Measurements from ENCODE around the gene USE1.

The USE1 gene

GRCh38 chr19:17209126-17210036, 5.8 kb upstream of the USE1 start:
- peaks cover 5% of the 10 kb centered on the region for H3K36me3 ChIP-seq (ENCODE audit: control insufficient read depth, insufficient read depth, low read length)
- H3K9ac ChIP-seq (ENCODE audit: low read length), result no peak overlapping the region
- H3K4me3 ChIP-seq (ENCODE audit: low read length), result no peak overlapping the region
- no peaks in the 10 kb centered on the region for H3K27me3 ChIP-seq (ENCODE audit: control insufficient read depth, insufficient read depth, low read length)
- H3K4me1 ChIP-seq (ENCODE audit: control insufficient read depth, insufficient read depth, low read length), result peaks cover 13% of the 10 kb centered on the region
- H3K9me3 ChIP-seq (ENCODE audit: control insufficient read depth, low read length), result no peaks in the 10 kb centered on the region

- H3K4me3 ChIP-seq (ENCODE audit: low read length), result no peak overlapping the region
- no peak overlapping the region for H3K9ac ChIP-seq (ENCODE audit: low read length)
- no peaks in the 10 kb centered on the region for H3K27me3 ChIP-seq (ENCODE audit: control insufficient read depth, insufficient read depth, low read length)
- peaks cover 5% of the 10 kb centered on the region for H3K36me3 ChIP-seq (ENCODE audit: control insufficient read depth, insufficient read depth, low read length)
- H3K9me3 ChIP-seq (ENCODE audit: control insufficient read depth, low read length), result no peaks in the 10 kb centered on the region
- peaks cover 16% of the 10 kb centered on the region for H3K4me1 ChIP-seq (ENCODE audit: control insufficient read depth, insufficient read depth, low read length)
Measured at GRCh38 chr19:17210296-17210695, 4.9 kb upstream of the USE1 start.

GRCh38 chr19:17211547-17212446, 3.4 kb upstream of the USE1 start:
- Histone ChIP-seq H3K9ac (ENCODE audit: low read length) (no peak overlapping the region), H3K4me3 (ENCODE audit: low read length) (no peak overlapping the region), H3K27me3 (ENCODE audit: control insufficient read depth, insufficient read depth, low read length) (no peaks in the 10 kb centered on the region), H3K9me3 (ENCODE audit: control insufficient read depth, low read length) (no peaks in the 10 kb centered on the region), H3K4me1 (ENCODE audit: control insufficient read depth, insufficient read depth, low read length) (peaks cover 19% of the 10 kb centered on the region), H3K36me3 (ENCODE audit: control insufficient read depth, insufficient read depth, low read length) (peaks cover 5% of the 10 kb centered on the region)

DNA sequence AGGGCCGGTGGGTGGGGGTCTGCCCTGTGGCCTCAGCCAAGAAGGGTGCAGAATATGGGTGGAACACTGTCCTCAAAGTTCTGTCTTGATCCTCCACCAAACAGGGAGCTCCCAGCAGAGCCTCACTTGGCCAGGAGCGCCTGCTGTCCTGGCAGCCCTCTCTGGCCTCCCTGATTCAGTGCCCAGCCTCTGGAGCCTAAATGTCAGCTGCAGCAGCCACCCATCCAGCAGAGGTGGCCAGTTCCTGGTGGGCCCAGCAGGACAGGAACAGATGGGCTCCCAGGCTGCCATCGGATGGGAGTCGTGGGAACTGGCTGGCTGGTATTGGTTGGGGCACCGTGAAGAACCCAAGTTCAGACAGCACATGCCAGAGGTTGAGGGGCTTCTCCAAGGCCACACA, 1.8 kb upstream of the USE1 start:
- Histone ChIP-seq H3K27me3 (ENCODE audit: control insufficient read depth, insufficient read depth, low read length) (no peaks in the 10 kb centered on the region), H3K36me3 (ENCODE audit: control insufficient read depth, insufficient read depth, low read length) (peaks cover 5% of the 10 kb centered on the region), H3K4me3 (ENCODE audit: low read length) (no peak overlapping the region), H3K9me3 (ENCODE audit: control insufficient read depth, low read length) (no peaks in the 10 kb centered on the region), H3K9ac (ENCODE audit: low read length) (no peak overlapping the region), H3K4me1 (ENCODE audit: control insufficient read depth, insufficient read depth, low read length) (peaks cover 19% of the 10 kb centered on the region)

DNA sequence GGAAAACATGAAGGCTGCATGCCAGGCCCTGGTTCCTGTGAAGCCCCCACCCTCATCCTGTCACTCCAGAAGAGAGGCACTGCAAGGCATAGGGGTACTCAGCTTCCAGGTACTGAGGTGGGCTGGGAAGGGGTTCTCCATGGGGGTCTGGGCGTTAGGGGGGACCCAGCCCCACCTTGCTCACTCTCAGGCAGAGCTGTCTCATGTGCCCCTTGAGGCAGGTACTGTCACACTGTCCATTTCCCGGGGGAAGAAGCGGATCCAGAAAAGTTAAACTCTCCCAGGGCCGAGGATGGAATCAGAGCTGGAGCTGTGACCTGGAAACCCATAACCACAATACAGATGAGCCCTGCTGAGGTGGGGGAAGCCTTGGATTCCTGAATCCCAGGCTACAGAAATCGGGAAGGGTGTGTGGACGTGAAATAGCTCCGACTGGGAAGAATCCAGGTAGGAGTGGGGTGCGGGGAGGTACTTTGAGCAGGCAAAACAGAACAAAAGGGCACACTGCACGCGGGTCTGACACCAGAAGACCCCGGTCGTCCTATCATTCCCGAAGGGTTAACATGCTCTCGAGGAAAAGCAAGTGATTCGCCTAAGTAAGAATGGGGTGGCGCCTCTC, 540 bp upstream of the USE1 start:
- Histone ChIP-seq H3K27me3 (ENCODE audit: control insufficient read depth, insufficient read depth, low read length) (no peaks in the 10 kb centered on the region), H3K36me3 (ENCODE audit: control insufficient read depth, insufficient read depth, low read length) (peaks cover 5% of the 10 kb centered on the region)

DNA sequence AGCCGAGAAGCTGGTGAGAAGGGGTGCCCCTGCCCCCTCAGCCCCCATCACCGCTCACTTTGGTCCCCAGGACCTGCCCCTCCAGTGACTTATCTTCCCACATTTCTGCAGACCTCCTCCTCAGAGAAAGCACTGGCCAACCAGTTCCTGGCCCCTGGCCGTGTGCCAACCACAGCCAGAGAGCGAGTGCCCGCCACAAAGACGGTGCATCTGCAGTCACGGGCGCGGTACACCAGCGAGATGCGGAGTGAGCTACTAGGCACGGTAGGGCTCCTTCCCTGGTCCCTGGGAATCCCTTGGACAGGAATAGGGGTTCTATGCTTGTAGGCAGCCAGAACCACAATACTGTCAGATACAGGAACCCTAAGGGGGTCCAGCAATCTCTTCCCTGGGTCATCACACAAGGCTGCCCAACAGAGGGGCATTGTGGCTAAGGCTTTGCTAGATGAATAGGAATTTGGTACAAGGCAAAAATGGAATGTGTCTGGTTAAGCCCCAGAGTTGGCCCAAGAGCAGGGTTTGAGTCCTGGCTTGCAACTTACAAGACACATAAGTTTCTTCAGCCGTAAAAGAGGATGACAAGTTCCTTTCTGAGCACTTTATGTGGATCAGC, 1.0 kb downstream of the USE1 start:
- Histone ChIP-seq H3K4me3 (ENCODE audit: low read length) (peak overlapping the region; percentile 63), H3K27me3 (ENCODE audit: control insufficient read depth, insufficient read depth, low read length) (no peaks in the 10 kb centered on the region), H3K9ac (ENCODE audit: low read length) (peak overlapping the region; percentile 91), H3K36me3 (ENCODE audit: control insufficient read depth, insufficient read depth, low read length) (no peaks in the 10 kb centered on the region), H3K9me3 (ENCODE audit: control insufficient read depth, low read length) (no peaks in the 10 kb centered on the region), H3K4me1 (ENCODE audit: control insufficient read depth, insufficient read depth, low read length) (peaks cover 25% of the 10 kb centered on the region)

More for the DNA sequence above, 540 bp upstream of the USE1 start:
- Histone ChIP-seq H3K9ac (ENCODE audit: low read length) (peak overlapping the region; percentile 91), H3K4me3 (ENCODE audit: low read length) (peak overlapping the region; percentile 56), H3K4me1 (ENCODE audit: control insufficient read depth, insufficient read depth, low read length) (peaks cover 19% of the 10 kb centered on the region), H3K9me3 (ENCODE audit: control insufficient read depth, low read length) (no peaks in the 10 kb centered on the region)

DNA sequence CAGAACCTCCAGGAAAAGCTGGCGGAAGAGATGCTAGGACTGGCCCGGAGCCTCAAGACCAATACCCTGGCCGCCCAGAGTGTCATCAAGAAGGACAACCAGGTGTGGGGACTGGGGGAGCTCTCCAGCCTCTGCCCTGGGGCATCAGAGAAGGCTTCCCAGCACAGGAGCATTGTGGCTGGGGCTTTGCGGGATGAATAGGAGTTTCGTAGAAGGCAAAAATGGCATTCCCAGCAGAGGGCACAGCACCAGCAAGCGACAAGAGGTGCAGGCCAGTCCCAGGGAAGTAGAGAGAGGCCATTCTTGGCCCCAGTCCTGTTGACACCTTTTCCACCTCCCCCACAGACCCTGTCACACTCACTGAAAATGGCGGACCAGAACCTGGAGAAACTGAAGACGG, 4.1 kb downstream of the USE1 start:
- Histone ChIP-seq H3K36me3 (ENCODE audit: control insufficient read depth, insufficient read depth, low read length) (no peaks in the 10 kb centered on the region), H3K27me3 (ENCODE audit: control insufficient read depth, insufficient read depth, low read length) (no peaks in the 10 kb centered on the region), H3K9me3 (ENCODE audit: control insufficient read depth, low read length) (no peaks in the 10 kb centered on the region), H3K4me1 (ENCODE audit: control insufficient read depth, insufficient read depth, low read length) (peaks cover 25% of the 10 kb centered on the region), H3K9ac (ENCODE audit: low read length) (no peak overlapping the region), H3K4me3 (ENCODE audit: low read length) (no peak overlapping the region)

DNA sequence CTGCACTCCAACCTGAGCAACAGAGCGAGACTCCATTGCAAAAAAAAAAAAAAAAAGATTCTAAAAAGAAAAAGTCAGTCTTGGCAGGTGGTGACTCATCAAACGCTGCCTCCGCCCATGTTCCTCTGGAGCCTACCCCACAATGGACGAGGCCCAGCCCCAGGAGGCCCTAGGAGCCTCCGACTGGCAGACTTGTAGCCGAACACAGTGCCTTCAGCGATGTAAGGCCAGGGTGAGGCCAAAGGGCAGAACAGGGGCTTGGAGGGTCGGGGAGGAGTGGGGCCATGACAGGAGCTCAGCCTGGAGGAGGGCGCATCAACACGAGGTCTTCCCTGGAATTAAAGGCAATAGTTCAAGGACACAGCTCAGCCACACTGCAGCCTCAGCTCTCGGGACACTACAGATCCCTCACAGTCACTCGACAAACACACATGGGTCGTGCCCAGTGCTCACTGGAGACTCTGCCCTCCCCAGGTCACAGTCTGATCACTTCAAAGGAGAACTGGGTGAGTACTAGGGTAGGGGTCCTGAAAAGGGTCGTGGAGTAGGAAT, 5.1 kb downstream of the USE1 start:
- Histone ChIP-seq H3K36me3 (ENCODE audit: control insufficient read depth, insufficient read depth, low read length) (no peaks in the 10 kb centered on the region), H3K9me3 (ENCODE audit: control insufficient read depth, low read length) (no peaks in the 10 kb centered on the region), H3K4me1 (ENCODE audit: control insufficient read depth, insufficient read depth, low read length) (peaks cover 18% of the 10 kb centered on the region), H3K9ac (ENCODE audit: low read length) (peak overlapping the region; percentile 22), H3K27me3 (ENCODE audit: control insufficient read depth, insufficient read depth, low read length) (no peaks in the 10 kb centered on the region), H3K4me3 (ENCODE audit: low read length) (no peak overlapping the region)

DNA sequence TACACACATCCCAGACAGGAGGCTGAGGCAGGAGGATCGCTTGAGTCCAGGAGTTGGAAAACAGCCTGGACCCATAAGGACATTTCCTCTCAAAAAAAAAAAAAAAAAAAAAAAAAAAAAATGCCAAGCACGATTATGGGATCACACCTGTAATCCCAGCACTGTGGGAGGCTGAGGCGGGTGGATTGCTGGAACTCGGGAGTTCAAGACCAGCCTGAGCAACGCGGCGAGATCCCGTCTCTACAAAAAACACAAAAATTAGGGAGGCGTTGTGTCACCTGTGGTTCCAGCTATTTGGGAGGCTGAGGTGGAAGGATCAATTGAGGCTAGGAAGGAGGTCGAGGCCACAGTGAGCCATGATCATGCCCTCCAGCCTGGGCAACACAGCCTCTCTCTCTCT, 9.9 kb downstream of the USE1 start:
- Histone ChIP-seq H3K36me3 (ENCODE audit: control insufficient read depth, insufficient read depth, low read length) (no peaks in the 10 kb centered on the region), H3K9ac (ENCODE audit: low read length) (no peak overlapping the region), H3K4me1 (ENCODE audit: control insufficient read depth, insufficient read depth, low read length) (peaks cover 12% of the 10 kb centered on the region), H3K27me3 (ENCODE audit: control insufficient read depth, insufficient read depth, low read length) (no peaks in the 10 kb centered on the region), H3K4me3 (ENCODE audit: low read length) (no peak overlapping the region), H3K9me3 (ENCODE audit: control insufficient read depth, low read length) (no peaks in the 10 kb centered on the region)

- no peaks in the 10 kb centered on the region for H3K27me3 ChIP-seq (ENCODE audit: control insufficient read depth, insufficient read depth, low read length)
- peak within 1 kb of the TSS; percentile 53 for H3K9ac ChIP-seq (ENCODE audit: low read length)
- peaks cover 5% of the 10 kb centered on the region for H3K4me1 ChIP-seq (ENCODE audit: control insufficient read depth, insufficient read depth, low read length)
- H3K4me3 ChIP-seq (ENCODE audit: low read length), result peak within 1 kb of the TSS; percentile 31
- H3K36me3 ChIP-seq (ENCODE audit: control insufficient read depth, insufficient read depth, low read length), result peaks cover 5% of the 10 kb centered on the region
- no peaks in the 10 kb centered on the region for H3K9me3 ChIP-seq (ENCODE audit: control insufficient read depth, low read length)
Measured at GRCh38 chr19:17226002-17226933, 11.1 kb downstream of the USE1 start, which contains the start of gene OCEL1. Gene OCEL1 (plus strand): TSS chr19:17226226. CDS start chr19:17226248, 22 bp downstream.
